DND-41 (cell line): ENCODE results near the gene ARHGAP18.

Source experiments
- ATAC-seq: fragments of 200-7000 bp; cut with Tn5 transposase; 3 replicates; pipeline ENCODE4 v1.9.1; 2021; ENCODE audit warnings: low read depth; ENCODE audit not compliant: insufficient read depth
- DNase-seq: peaks from one replicate; pipeline ENCODE4 v3.0.0-alpha.2; 2020
- H2AFZ ChIP-seq: 2 replicates; pipeline ENCODE4 v1.6.0; 2012; ENCODE audit warnings: low read depth, low read length
- H3K27ac ChIP-seq: 2 replicates; pipeline ENCODE4 v1.5.1; 2012; ENCODE audit warnings: low read length, inconsistent platforms
- H3K27me3 ChIP-seq: fragments of 200-600 bp; sonication (generic); 2 replicates; pipeline ENCODE4 v1.6.0; 2012; ENCODE audit warnings: low read length, mild to moderate bottlenecking, inconsistent platforms; ENCODE audit not compliant: insufficient read depth, poor library complexity
- H3K36me3 ChIP-seq: 2 replicates; pipeline ENCODE4 v1.5.1; 2012; ENCODE audit warnings: low read length, inconsistent platforms; ENCODE audit not compliant: insufficient read depth
- H3K4me1 ChIP-seq: 2 replicates; pipeline ENCODE4 v1.5.1; 2012; ENCODE audit warnings: mild to moderate bottlenecking, low read length; ENCODE audit not compliant: insufficient read depth
- H3K4me2 ChIP-seq: 2 replicates; pipeline ENCODE4 v1.6.0; 2012; ENCODE audit warnings: mild to moderate bottlenecking, moderate library complexity, low read length, inconsistent platforms; ENCODE audit not compliant: insufficient read depth
- H3K4me3 ChIP-seq, 2 experiments: fragments of 200-600 bp in 1 of 2; shearing (Covaris generic) in 1 of 2; 2 replicates each; pipeline ENCODE4 v1.5.1; 2012 to 2016; ENCODE audit warnings: inconsistent platforms in 2 of 2, low read length in 2 of 2, mild to moderate bottlenecking in 2 of 2, low read depth in 1 of 2, moderate library complexity in 1 of 2
- H3K79me2 ChIP-seq: 2 replicates; pipeline ENCODE4 v1.6.0; 2012; ENCODE audit warnings: low read length, inconsistent platforms; ENCODE audit not compliant: insufficient read depth
- H3K9ac ChIP-seq: 2 replicates; pipeline ENCODE4 v1.6.0; 2012; ENCODE audit warnings: low read depth, mild to moderate bottlenecking, inconsistent platforms, low read length, moderate library complexity
- H3K9me3 ChIP-seq: 2 replicates; pipeline ENCODE4 v1.5.1; 2012; ENCODE audit warnings: low read length, moderate library complexity, mild to moderate bottlenecking, inconsistent platforms; ENCODE audit not compliant: insufficient read depth, severe bottlenecking
- H4K20me1 ChIP-seq: 2 replicates; pipeline ENCODE4 v1.6.0; 2012; ENCODE audit warnings: low read length; ENCODE audit not compliant: insufficient read depth
- EZH2 ChIP-seq: IDR thresholded peaks from 3 replicates; pipeline ENCODE4 v1.6.1; 2012; ENCODE audit warnings: borderline replicate concordance, low read depth, mild to moderate bottlenecking, moderate library complexity, low read length, inconsistent platforms; ENCODE audit not compliant: severe bottlenecking
- TF ChIP-seq, protein P1 (sequence below): IDR thresholded peaks from 2 replicates; pipeline ENCODE4 v1.5.1; 2012; ENCODE audit warnings: borderline replicate concordance, low read length, moderate library complexity, mild to moderate bottlenecking; ENCODE audit not compliant: poor library complexity, severe bottlenecking; ENCODE audit errors: extremely low read depth

Gene ARHGAP18

DNA sequence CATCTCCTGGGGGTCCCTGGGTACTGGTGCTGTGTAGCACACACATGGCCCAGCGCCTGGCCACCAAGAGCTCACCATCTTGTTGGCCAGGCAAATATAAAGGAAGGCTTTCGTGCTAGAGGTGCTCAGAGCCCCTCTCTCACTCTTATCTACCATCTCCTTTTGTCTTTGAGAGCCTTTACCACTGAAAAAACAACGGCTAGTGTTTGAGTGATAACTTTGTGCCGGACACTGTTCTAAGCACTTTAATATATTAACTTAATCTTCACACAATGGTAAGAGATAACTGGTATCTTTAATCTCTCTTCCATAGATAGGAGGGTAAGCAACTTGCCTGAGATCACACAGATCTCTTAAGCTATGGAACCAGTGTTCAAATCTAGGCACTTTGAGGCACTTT is 21.5 kb upstream of the ARHGAP18 start:
- no peaks in the 10 kb centered on the region for H3K27me3 ChIP-seq
- no peak for ATAC-seq
- H4K20me1 ChIP-seq, result no peaks in the 10 kb centered on the region
- H3K4me2 ChIP-seq, result no peak overlapping the region
- H3K27ac ChIP-seq, result no peak overlapping the region
- H3K4me1 ChIP-seq, result no peaks in the 10 kb centered on the region
- TF ChIP-seq, protein P1, sequence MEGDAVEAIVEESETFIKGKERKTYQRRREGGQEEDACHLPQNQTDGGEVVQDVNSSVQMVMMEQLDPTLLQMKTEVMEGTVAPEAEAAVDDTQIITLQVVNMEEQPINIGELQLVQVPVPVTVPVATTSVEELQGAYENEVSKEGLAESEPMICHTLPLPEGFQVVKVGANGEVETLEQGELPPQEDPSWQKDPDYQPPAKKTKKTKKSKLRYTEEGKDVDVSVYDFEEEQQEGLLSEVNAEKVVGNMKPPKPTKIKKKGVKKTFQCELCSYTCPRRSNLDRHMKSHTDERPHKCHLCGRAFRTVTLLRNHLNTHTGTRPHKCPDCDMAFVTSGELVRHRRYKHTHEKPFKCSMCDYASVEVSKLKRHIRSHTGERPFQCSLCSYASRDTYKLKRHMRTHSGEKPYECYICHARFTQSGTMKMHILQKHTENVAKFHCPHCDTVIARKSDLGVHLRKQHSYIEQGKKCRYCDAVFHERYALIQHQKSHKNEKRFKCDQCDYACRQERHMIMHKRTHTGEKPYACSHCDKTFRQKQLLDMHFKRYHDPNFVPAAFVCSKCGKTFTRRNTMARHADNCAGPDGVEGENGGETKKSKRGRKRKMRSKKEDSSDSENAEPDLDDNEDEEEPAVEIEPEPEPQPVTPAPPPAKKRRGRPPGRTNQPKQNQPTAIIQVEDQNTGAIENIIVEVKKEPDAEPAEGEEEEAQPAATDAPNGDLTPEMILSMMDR, result no peak
- TF ChIP-seq EZH2, result no peak
- no peaks in the 10 kb centered on the region for H3K9me3 ChIP-seq
- no peak overlapping the region for H3K4me3 ChIP-seq
- H2AFZ ChIP-seq, result no peak overlapping the region
- H3K79me2 ChIP-seq, result no peaks in the 10 kb centered on the region
- no peak for DNase-seq
- no peaks in the 10 kb centered on the region for H3K36me3 ChIP-seq
- H3K9ac ChIP-seq, result no peak overlapping the region

DNA sequence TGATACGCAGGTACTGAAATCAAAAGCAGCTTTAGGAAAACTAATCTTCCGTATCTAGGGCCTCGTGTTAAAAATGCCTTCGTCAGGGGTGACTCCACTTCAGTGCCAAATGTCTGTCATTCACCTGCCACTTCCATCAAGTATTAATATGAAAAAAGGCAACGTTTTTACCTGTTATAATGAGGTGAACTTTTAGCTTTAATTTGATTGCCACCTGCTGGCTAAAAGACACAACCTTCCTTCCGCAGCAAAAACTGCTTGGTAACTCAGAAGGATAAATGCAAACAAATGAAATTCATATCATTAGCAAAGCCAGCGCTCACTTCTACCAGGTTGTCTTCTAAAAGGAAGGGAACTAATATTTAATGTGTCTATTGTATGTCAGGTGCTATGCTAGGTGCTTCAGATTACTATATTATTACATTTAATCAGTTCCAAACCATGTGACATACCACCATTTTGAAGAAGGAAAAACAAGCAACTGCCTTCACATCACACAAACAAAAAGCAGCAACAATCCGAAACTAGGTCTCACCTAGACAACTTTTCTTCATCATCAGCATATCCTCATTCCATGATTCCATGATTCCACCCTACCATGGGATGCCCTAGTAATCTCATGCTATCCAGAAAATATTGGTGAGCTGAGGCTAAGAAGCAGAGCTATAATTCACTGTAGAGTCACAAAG is 20.6 kb upstream of the ARHGAP18 start:
- Histone ChIP-seq H3K9me3 (no peaks in the 10 kb centered on the region), H2AFZ (peak overlapping the region; percentile 34; the same call in 1 of the 2 replicates), H3K4me1 (no peaks in the 10 kb centered on the region), H3K27me3 (no peaks in the 10 kb centered on the region), H3K4me3 (no peak overlapping the region), H3K9ac (no peak overlapping the region), H3K27ac (no peak overlapping the region), H3K36me3 (no peaks in the 10 kb centered on the region), H3K4me2 (no peak overlapping the region), H3K79me2 (no peaks in the 10 kb centered on the region), H4K20me1 (no peaks in the 10 kb centered on the region)
- TF ChIP-seq EZH2, result no peak
- TF ChIP-seq, protein P1, result peak; percentile 81
- peak; percentile 25 for DNase-seq
- peak; percentile 63; the same call in 2 of the 3 replicates for ATAC-seq

DNA sequence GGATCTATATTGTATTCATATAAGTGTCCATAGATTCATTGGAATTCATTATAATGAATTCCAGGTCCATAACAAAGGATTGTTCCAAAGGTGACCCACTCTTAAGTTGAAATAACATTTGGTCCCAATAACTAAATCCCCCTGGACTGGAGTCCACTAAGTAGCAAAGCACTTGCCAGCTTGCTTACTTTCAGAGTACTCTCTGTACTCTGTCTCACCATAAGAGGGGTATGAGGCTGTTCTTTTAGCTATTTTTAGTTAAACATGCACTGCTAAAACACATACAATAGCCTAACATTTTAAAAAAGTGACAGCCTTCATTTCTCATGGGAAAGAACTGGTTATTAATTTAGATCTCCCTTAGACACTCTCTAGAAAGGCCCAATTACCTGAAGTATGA is 16.7 kb upstream of the ARHGAP18 start:
- DNase-seq, result no peak
- TF ChIP-seq, protein P1, result no peak
- no peak for ATAC-seq
- no peaks in the 10 kb centered on the region for H3K79me2 ChIP-seq
- H4K20me1 ChIP-seq, result no peaks in the 10 kb centered on the region
- H3K4me3 ChIP-seq, result no peak overlapping the region
- H3K4me2 ChIP-seq, result no peak overlapping the region
- no peaks in the 10 kb centered on the region for H3K36me3 ChIP-seq
- no peaks in the 10 kb centered on the region for H3K27me3 ChIP-seq
- no peaks in the 10 kb centered on the region for H3K9me3 ChIP-seq
- no peak overlapping the region for H3K9ac ChIP-seq
- H2AFZ ChIP-seq, result no peak overlapping the region
- H3K27ac ChIP-seq, result no peak overlapping the region
- H3K4me1 ChIP-seq, result no peaks in the 10 kb centered on the region

DNA sequence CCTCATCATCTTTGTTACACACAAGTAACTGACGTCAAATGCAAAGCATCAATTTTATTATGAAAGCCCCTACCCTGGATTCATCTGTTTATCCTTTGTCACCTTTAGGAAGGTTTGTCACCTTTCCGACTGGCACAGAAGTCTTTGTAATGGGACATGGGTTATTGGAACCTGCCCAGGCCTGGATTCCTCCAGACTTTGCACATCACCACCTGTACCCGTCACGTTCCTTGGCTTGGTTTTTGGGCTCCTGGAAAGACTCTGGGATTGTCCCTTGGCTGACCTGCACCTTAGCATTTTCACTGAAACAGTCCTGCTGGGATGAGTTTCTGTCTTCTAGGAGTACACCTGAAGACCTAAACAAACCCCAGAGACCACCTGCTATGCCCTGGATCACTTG is 15.4 kb upstream of the ARHGAP18 start:
- Histone ChIP-seq H4K20me1 (no peaks in the 10 kb centered on the region), H3K36me3 (no peaks in the 10 kb centered on the region), H3K9ac (no peak overlapping the region), H3K4me3 (no peak overlapping the region), H2AFZ (no peak overlapping the region), H3K79me2 (no peaks in the 10 kb centered on the region), H3K27me3 (no peaks in the 10 kb centered on the region), H3K27ac (no peak overlapping the region), H3K4me1 (no peaks in the 10 kb centered on the region), H3K4me2 (no peak overlapping the region), H3K9me3 (no peaks in the 10 kb centered on the region)
- ATAC-seq, result no peak
- DNase-seq, result no peak
- no peak for TF ChIP-seq EZH2
- TF ChIP-seq, protein P1, result no peak
